ENCODE results near the gene TRAF3IP3.

The TRAF3IP3 gene

GRCh38 chr1:209737118-209737505, 18.7 kb upstream of the TRAF3IP3 start:
- DNase-seq (ENCODE audit: low read depth) = no peak

- no peak for DNase-seq (ENCODE audit: low read depth)
Measured at GRCh38 chr1:209738270-209738669, 17.6 kb upstream of the TRAF3IP3 start.

GRCh38 chr1:209741193-209741592, 14.7 kb upstream of the TRAF3IP3 start:
- DNase-seq (ENCODE audit: low read depth) = no peak

DNA sequence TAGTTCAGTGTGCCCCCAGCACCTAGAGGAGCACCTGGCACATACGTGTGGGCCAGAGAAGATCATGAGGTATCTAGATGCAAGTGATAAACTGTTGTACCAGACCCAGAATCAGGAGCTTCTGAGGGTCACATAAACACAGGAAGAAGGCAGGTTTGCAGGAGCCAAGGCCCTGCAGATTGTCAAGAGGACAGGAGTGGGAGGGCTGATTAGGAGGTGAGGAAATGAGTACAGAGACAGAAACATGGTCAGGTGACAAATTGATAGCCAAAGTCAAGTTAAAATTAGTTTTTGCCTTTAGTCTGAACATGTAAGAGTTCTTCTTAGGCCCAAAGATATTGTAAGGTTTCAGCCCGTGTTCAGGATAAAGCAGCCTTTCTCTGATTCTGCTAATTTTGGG, 14.0 kb upstream of the TRAF3IP3 start:
- no peak for DNase-seq (ENCODE audit: low read depth)

- no peak for DNase-seq (ENCODE audit: low read depth)
Measured at GRCh38 chr1:209742409-209743144, 13.3 kb upstream of the TRAF3IP3 start.

DNA sequence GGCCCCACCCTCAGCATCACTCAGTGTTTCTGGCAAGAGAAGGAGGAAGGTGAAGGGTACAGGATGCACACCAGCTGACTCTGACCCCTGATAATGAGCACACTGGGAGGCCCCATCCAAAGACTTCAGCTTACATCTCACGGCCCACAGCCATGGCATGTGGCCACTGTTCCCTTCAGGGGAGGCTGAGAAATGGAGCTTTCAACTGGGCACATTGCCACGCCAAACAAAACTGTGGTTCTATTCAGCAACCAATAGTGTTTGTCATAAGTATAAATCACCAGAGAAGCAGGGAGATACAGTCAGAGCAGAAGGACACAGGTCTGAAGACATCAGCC, 12.7 kb upstream of the TRAF3IP3 start:
- DNase-seq (ENCODE audit: low read depth) = no peak

DNA sequence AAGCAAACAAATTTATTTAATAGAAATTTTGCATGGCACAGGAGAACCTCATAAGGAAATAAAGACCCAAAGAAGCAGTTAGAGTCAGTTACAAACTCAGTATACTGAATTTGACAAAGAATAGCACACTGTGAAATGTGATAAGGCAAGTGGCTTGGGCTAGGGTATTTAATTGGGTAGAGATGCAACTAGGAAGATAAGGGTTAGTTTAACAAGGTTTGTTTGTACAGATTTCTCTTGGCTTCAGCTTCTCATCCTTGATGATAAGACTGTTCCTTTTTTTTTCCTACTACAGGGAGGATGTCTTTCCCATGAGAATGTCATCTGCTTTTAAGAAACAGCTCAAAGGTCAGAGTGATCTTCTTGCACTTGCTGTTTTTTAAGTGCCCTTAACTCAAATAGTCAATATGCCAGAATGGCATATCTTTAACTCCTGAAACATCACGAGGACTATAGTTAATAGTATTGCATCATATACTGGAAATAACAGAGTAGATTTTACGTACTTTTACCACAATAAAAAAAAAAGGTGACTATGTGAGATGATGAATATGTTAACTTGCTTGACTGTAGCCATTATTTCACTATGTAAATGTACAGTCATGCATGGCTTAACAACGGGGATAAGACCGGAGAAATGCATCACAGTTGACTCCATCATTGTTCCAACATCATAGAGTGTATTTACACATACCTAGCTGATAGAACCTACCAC, 9.2 kb upstream of the TRAF3IP3 start:
- no peak for DNase-seq (ENCODE audit: low read depth)

GRCh38 chr1:209747580-209748262, 8.1 kb upstream of the TRAF3IP3 start:
- DNase-seq (ENCODE audit: low read depth) = peak; percentile 89

DNA sequence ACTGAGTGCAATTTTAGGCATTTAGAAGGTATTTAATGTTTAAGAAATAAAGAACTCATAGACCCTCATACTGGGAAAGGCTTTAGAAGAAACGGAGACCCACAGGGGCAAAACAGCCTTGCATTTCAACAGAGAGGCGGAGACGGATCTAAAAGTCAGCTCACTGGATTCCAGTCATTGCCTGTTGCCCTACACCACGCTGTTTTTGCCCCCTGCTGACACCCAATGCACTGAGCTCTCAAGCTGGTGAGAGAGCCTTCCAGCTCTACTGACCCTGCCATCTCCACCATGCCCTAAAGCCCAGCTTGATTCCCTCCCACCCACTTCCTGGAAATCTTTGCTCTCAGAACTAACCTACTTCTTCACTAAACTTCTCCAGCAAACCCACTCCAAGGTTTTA, 7.2 kb upstream of the TRAF3IP3 start:
- DNase-seq (ENCODE audit: low read depth) = no peak

- DNase-seq (ENCODE audit: low read depth) = no peak
Measured at GRCh38 chr1:209749205-209749604, 6.6 kb upstream of the TRAF3IP3 start.

- no peak for DNase-seq (ENCODE audit: low read depth)
Measured at GRCh38 chr1:209749670-209750323, 6.1 kb upstream of the TRAF3IP3 start.

GRCh38 chr1:209751627-209752231, 4.1 kb upstream of the TRAF3IP3 start:
- DNase-seq (ENCODE audit: low read depth) = no peak

- no peak for DNase-seq (ENCODE audit: low read depth)
Measured at GRCh38 chr1:209752890-209753289, 3.0 kb upstream of the TRAF3IP3 start.

DNA sequence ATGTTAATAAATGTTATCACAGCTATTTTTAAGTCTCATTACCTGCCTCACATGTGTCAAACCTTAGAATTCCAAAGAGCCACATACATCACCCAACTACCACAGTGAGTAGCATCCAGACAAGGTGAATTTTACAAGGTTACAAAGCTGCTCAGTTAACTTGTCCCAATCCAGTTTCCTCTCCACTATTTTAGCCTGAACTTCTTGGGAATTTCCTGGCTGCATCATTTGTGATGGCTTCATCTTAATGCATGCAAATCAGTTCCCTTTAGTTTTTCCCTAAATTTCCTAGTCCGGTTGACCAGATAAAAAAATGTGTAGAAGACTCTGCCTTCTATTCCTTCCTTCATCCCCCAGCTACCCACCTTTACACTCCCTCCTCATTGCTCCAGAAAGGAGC, 597 bp upstream of the TRAF3IP3 start:
- no peak for DNase-seq (ENCODE audit: low read depth)

- DNase-seq (ENCODE audit: low read depth) = no peak
Measured at GRCh38 chr1:209756615-209757445, 977 bp downstream of the TRAF3IP3 start.

GRCh38 chr1:209758400-209758799, 2.5 kb downstream of the TRAF3IP3 start:
- DNase-seq (ENCODE audit: low read depth) = no peak

DNA sequence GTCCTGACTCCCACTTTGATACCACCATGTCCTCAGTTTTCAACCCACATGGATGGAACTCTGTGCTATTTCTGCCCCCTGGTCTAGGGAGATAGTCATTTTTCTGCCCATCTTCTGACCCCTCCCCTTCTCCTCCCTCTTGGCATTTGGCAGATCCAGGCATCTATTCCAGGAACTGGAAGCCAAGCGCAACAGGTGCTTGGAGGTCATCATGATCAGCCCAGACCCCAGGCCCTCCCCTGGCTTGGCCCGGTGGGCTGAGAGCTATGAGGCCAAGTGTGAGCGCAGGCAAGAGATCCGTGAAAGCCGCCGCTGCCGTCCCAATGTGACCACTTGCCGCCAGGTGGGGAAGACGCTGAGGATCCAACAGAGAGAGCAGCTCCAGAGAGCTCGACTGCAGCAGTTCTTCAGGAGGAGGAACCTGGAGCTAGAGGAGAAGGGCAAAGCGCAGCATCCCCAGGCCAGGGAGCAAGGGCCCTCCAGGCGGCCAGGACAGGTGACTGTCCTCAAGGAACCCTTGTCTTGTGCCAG, 4.0 kb downstream of the TRAF3IP3 start:
- DNase-seq (ENCODE audit: low read depth) = no peak

DNA sequence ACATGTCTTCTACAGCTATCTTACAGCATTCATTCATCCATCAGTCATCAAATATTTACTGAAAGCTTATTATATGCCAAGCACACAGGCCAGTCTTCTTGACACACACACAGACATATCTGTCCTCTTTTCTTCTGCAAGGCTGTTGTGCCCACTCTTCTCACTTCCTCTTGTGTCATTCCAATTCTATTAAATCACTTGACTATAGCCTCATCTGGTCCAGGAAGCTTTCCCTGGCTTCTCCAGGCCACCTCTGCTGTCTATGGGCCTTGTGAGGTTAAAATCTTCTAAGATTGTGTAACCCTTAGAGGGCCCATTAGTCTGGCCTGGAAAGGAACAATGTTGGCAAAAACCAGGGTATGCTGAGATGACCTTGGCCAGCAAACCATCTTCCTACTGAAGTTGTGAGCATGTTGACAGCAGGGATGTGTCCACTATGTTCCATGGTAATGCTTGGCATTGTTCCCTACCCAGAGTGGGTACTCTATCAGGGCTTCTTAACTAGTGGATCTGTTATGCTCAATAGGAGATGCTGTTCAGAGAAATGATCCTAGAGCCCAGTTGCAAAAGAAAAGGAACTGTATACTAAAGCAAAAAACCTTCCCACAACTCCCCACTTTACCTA, 5.3 kb downstream of the TRAF3IP3 start:
- DNase-seq (ENCODE audit: low read depth) = no peak

DNA sequence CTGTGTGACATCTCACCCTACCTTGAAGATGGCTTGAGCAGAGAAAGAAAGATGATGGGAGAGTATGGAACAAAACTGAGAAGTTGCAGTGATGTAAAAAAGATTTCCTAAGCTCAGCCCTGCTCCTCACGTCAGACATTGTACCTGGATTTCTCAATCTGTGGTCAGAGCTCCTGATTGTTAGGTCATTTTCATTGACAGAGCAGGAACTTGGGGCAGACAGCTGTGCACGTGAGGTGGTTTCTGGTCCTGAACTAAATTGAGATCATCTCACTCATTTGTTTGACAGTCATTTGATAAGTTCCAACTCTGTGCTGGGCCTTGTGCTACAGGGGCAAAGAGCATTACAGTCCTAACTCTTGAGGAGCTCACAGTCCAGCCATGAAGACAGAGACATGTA, 10.2 kb downstream of the TRAF3IP3 start:
- DNase-seq (ENCODE audit: low read depth) = no peak

GRCh38 chr1:209767096-209767495, 11.2 kb downstream of the TRAF3IP3 start:
- DNase-seq (ENCODE audit: low read depth) = no peak

DNA sequence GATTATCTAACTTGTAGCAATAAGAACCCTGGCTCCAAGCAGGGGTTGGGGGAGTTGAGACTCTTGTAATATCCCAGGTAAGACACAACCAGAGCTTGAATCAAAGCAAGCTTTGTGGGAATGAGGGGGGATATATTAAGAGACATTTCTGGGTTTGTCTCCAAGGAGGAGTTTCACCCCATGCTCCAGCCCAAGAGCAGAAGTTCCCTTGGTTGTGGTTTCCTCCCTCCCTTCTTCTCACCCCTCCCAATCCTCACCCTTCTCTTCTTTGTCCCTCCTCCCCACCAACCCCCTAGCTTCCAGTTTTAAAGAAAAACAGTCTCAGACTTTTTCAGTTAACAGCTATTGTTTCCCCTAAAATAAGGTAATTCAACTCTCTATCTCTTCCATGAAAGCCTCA, 11.9 kb downstream of the TRAF3IP3 start:
- no peak for DNase-seq (ENCODE audit: low read depth)

Measured in activated T-cell treated with anti-CD3 and anti-CD28 coated beads for 48 hours (primary cell).